Stimulated activated naive CD8-positive, alpha-beta T cell treated with anti-CD3 and anti-CD28 coated beads, Interleukin-15, amount 100 ng/mL, for 72 hours (primary cell): ENCODE measurements around the gene WBP2.
A peak's percentile ranks its signal among the peaks of the same experiment; 100 is the strongest.

ENCODE experiments used
- ATAC-seq: fragments of 150-1000 bp; cut with Tn5 transposase; 2 replicates; pipeline ENCODE4 v1.10.0; 2021; ENCODE audit warnings: mild to moderate bottlenecking, moderate library complexity
- DNase-seq, 2 donors: peaks; one replicate each; pipeline ENCODE4 v3.0.0; 2021 to 2022
- H3K27ac Mint-ChIP-seq, 2 donors: one replicate each; pipeline ENCODE4 v1.8.0; 2022; ENCODE audit warnings: mild to moderate bottlenecking in 2 of 2, mixed read lengths in 2 of 2, moderate library complexity in 2 of 2
- H3K27me3 Mint-ChIP-seq: one replicate; pipeline ENCODE4 v1.8.0; 2022; ENCODE audit warnings: mixed read lengths
- H3K4me1 Mint-ChIP-seq: one replicate; pipeline ENCODE4 v1.8.0; 2022; ENCODE audit warnings: mild to moderate bottlenecking, mixed read lengths
- H3K4me3 Mint-ChIP-seq, 2 donors: one replicate each; pipeline ENCODE4 v1.8.0; 2022; ENCODE audit warnings: mild to moderate bottlenecking in 2 of 2, mixed read lengths in 2 of 2, moderate library complexity in 1 of 2
- H3K9me3 Mint-ChIP-seq, 2 donors: one replicate each; pipeline ENCODE4 v1.8.0; 2022; ENCODE audit warnings: mixed read lengths in 2 of 2

The WBP2 gene

DNA sequence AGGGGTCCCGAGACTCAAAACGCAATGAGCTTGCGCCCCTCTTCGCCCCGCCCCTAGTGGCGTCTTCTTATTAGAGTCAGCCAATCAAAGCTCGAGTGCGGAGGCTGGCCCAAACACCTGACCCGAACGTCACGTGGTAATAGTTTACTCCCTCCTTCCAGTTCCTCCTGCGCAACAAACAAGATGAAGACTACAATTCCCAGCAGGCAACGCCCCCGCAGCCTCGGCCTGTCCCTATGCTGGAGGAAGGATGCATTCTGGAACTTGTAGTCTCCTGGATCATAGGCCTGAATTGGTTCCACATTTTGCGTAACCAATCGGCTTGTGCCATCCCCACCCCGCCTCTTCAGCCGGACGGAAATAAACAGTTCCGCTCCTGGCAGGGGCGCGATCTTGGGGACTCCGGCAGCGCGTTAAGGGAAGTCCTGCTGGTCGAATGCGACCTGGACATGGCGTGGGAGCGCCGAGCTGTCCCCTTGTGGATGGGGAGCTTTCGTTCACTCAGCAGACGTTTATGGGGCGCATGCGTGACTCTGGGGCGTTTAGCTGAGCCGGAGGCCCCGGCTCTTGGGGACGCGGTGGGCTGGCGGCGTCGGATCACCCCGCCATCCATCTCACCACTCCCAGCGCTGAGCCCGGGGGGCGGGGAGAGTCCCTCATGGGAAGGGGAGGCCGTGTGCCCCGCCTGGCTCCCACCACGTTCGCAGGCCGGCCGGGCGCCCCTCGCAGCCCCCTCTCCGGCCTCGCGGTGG is at the start of gene WBP2:
WBP2 (minus strand) TSS at position 26 of the 752 bp plus-strand sequence. CDS start 38 bp downstream, outside the sequence.
- peak; percentile 96 to 99 for DNase-seq
- Mint-ChIP-seq H3K27me3 (no peaks in the 10 kb centered on the region), H3K4me3 (no peak within 1 kb of the TSS), H3K27ac (peak within 1 kb of the TSS in 1 of 2 donors; percentile 83), H3K9me3 (no peaks in the 10 kb centered on the region), H3K4me1 (peaks cover 27% of the 10 kb centered on the region)
- peak; percentile 92 for ATAC-seq

DNA sequence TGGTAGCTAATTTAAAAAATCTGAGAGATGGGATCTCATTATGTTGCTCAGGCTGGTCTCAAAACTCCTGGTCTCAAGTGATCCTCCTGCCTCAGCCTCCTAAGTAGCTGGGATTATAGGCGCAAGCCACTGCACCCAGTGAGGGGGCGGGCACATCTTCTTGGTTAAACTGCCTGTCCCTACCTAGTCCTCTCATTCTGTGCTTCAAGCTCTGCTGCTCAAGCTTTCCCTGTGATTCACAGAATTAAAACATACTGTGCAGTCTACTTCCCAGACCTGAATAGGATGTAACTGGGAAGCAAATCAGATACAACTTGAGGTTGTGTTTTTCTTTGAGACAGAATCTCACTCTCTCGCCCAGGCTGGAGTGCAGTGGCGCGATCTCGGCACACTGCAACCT is 47.3 kb upstream of the WBP2 start:
- no peak overlapping the region for H3K4me3 Mint-ChIP-seq
- DNase-seq (no peak), ATAC-seq (no peak)
- H3K9me3 Mint-ChIP-seq: no peaks in the 10 kb centered on the region
- no peak overlapping the region for H3K27ac Mint-ChIP-seq
- peaks cover 38% of the 10 kb centered on the region for H3K4me1 Mint-ChIP-seq
- no peaks in the 10 kb centered on the region for H3K27me3 Mint-ChIP-seq

DNA sequence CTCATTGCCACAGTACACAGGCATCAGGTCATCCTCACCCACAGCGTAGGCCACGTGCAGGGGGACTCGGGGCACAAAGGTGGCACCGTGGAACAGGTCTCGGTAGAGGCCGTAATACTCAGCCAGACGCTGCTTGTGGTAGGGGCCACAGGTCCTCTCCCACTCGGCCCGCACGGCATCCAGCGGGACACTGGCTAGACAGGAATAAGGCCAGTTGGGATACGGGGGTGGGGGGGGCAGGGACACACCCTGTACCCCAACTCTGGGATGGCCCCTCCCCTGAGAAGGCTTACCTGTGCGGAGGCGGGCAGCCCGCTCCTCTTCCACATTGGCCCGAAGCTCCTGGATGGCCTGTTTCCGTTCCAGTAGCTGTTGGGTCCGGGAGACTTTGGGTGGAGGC is 46.6 kb upstream of the WBP2 start:
- H3K27ac Mint-ChIP-seq: no peak overlapping the region
- no peaks in the 10 kb centered on the region for H3K27me3 Mint-ChIP-seq
- no peak overlapping the region for H3K4me3 Mint-ChIP-seq
- H3K9me3 Mint-ChIP-seq: no peaks in the 10 kb centered on the region
- peaks cover 42% of the 10 kb centered on the region for H3K4me1 Mint-ChIP-seq
- DNase-seq (no peak), ATAC-seq (no peak)

DNA sequence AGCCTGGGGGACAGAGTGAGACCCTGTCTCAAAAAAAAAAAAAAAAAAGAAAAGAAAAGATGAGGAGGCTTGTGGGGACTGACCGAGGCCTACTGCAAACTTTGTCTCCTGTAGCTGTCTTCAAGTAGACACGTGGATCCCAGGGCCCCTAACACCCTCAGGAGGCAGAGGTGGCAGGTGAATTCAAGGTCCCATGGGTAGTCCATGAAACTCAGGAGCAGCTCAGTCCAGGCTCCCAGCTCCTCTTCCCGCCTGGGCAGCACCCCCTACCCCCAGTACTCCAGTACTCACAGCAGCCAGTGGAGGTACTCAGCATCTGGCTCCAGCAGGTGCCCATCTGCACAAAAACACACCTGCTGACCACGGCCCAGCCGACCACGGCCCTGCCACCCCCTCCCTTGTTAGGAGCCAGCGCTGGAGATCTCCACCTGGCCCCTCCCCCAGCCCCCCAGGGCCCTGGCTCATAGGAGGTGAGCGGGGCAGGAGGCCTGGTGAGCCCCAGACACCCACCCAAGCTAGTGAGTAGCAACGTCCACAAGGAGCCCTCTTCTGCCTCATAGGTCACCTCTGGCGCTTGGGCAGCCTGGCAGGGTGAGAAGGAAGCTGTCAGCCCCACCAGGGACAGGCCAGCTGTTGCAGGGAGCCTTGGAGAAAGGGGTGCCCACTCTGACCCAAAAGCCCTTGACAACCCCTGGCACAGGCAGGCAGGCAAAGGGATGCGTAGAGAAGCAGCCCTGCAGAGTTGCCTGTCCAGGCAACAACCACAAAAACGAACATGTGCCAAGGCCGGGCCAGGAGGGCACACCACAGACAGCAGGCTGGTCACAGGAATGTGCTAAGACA is 45.8 kb upstream of the WBP2 start:
- Mint-ChIP-seq H3K27ac (peak overlapping the region in 1 of 2 donors; percentile 71), H3K27me3 (no peaks in the 10 kb centered on the region), H3K9me3 (no peaks in the 10 kb centered on the region), H3K4me3 (no peak overlapping the region), H3K4me1 (peaks cover 38% of the 10 kb centered on the region)
- ATAC-seq (no peak), DNase-seq (no peak)

DNA sequence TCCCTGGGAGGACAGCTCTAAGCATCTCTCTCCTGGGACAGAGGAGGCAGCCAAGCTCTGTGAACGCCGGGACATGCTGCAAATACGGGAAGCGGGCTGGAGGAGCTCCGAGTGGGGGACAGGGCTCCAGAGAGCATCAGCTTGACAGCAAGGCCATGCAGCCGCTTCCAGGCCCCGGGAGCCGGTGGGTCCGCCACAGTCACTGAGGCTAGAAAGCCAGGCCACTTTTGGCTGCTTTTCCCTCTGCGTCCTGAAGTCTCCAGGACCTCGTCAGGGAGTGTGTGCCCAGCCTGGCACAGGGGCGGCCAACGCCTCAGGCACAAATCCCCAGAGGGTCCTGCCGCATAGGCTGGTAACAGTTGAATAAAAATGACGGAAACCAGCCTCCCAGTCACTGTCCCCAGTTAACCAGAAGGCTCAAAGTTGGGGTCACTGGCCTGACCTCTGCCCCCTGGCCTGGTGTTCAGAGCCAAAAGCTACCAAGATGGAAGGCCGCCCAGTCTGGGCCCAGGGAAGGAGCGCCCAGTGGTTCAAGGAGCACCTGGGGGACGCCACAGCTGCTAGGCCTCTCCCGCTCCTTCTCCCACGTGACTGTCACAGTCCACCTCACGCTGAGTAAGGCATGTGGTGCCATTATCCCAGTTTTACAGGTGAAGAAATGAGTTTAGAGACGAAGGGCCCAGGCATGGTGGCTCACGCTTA is 44.8 kb upstream of the WBP2 start:
- no peaks in the 10 kb centered on the region for H3K27me3 Mint-ChIP-seq
- no peak for DNase-seq
- no peak overlapping the region for H3K4me3 Mint-ChIP-seq
- H3K4me1 Mint-ChIP-seq: peaks cover 40% of the 10 kb centered on the region
- no peaks in the 10 kb centered on the region for H3K9me3 Mint-ChIP-seq
- no peak overlapping the region for H3K27ac Mint-ChIP-seq
- ATAC-seq: no peak

DNA sequence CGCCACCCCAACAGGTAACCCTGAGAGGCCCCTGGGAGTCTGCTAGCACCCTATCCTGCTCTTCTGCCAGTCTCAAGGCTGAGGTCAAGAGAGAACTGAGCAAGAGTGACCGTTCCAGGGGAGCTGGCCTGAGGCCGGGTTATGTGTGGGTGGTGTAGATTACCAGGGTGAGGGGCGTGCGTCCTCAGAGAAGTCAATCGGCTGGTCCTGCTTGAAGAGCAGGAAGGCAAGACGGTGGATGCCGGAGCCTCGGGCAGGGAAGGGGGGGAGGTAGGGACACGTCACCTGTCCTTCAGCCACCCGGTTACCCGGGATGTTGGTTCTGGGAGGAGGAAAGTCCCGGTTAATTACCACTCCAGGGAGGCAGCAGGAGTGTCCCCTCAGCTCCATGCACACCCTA is 44.2 kb upstream of the WBP2 start:
- Mint-ChIP-seq H3K4me3 (no peak overlapping the region), H3K27ac (no peak overlapping the region)
- DNase-seq: no peak

DNA sequence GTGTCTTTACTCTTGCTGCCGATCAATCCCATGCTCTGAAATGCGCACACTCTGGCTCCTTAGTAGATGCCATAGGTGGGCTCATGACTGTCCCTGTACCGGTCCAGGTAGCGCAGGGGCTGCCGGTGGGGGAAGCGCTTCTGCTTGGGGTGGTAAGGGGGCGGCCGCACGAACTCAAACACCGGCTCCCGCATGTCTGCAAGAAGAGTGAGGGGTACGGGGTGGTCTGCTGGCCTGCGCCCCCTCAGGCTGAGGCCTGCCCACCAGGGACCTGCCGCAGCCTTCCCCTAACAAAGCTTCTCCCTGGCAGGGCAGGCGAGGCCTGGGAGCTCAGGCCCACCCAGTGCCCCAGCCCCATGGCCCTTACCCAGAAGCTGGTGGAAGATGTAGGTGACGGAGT is 43.7 kb upstream of the WBP2 start:
- no peak for DNase-seq
- no peak overlapping the region for H3K4me3 Mint-ChIP-seq
- H3K4me1 Mint-ChIP-seq: peaks cover 47% of the 10 kb centered on the region
- ATAC-seq: no peak
- no peaks in the 10 kb centered on the region for H3K27me3 Mint-ChIP-seq
- no peak overlapping the region for H3K27ac Mint-ChIP-seq
- no peaks in the 10 kb centered on the region for H3K9me3 Mint-ChIP-seq

More for the DNA sequence above, 44.2 kb upstream of the WBP2 start:
- Mint-ChIP-seq H3K4me1 (peaks cover 45% of the 10 kb centered on the region), H3K27me3 (no peaks in the 10 kb centered on the region), H3K9me3 (no peaks in the 10 kb centered on the region)
- no peak for ATAC-seq

DNA sequence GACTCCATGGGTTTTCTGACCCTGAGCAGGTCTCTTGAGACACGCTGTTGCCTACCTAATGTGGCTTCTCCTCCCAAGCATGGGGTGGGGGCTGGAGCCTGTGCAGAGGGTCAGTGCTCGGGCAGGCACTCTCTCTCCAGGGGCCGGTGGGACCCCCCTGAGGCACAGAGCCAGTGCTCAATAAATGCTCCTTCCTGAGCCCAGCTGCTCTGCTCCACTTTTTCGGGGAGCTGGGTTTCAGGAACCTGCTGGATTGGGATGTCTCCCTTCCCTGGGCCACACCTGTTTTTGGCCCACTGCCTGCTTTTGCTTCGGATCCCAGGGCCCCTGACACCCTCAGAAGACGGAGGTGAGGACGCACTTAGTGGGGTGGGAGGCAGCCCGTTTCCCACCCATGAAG is 42.9 kb upstream of the WBP2 start:
- H3K27ac Mint-ChIP-seq: peak overlapping the region in 1 of 2 donors; percentile 63

DNA sequence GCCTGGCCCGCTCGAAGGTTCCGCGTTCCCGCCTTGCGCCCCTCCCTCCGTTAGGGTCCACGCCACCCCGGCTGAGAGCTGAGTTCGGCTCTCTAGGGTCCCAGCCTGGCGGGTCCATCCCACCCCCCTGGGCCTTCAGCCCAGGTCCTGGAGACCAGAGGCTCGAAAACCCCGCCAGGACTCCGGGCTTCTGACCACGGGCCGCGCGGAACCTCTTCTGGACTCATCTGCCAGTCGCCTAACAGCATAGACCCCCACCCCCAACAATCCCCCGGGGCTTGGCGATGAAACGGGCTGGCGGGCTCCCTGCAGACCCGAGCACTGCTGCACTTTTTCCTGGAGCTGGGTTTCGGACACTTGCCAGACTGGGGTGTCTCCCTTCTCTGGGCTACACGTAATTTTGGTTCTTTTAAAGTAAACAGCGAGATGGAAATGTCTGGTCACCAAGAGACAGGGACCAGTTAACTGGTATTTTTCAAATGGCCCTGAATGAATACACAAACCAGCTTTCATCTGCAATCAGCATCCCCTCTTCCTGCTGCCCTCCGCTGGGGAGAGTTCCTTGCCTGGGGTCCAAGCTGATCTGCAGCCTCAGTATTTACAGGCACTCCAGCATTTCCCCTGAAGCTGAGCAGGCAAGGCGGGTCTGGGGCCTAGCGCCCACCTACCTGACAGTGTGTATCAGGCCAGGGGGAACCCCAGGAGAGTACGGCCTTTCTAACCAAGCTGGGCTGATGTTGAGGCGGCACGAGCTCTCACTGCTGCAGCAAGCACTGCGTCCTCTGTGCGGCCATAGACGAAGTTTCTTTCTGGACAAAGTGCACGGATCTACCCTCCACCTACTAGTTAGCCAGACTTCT is 42.3 kb upstream of the WBP2 start:
- DNase-seq (no peak), ATAC-seq (no peak)
- H3K4me3 Mint-ChIP-seq: peak overlapping the region; percentile 53 to 60
- H3K4me1 Mint-ChIP-seq: peaks cover 47% of the 10 kb centered on the region
- peak overlapping the region; percentile 66 to 82 for H3K27ac Mint-ChIP-seq
- H3K9me3 Mint-ChIP-seq: no peaks in the 10 kb centered on the region
- no peaks in the 10 kb centered on the region for H3K27me3 Mint-ChIP-seq

More for the DNA sequence above, 42.9 kb upstream of the WBP2 start:
- DNase-seq (no peak), ATAC-seq (no peak)
- Mint-ChIP-seq H3K4me3 (peak overlapping the region in 1 of 2 donors; percentile 60), H3K4me1 (peaks cover 47% of the 10 kb centered on the region), H3K27me3 (no peaks in the 10 kb centered on the region), H3K9me3 (no peaks in the 10 kb centered on the region)

DNA sequence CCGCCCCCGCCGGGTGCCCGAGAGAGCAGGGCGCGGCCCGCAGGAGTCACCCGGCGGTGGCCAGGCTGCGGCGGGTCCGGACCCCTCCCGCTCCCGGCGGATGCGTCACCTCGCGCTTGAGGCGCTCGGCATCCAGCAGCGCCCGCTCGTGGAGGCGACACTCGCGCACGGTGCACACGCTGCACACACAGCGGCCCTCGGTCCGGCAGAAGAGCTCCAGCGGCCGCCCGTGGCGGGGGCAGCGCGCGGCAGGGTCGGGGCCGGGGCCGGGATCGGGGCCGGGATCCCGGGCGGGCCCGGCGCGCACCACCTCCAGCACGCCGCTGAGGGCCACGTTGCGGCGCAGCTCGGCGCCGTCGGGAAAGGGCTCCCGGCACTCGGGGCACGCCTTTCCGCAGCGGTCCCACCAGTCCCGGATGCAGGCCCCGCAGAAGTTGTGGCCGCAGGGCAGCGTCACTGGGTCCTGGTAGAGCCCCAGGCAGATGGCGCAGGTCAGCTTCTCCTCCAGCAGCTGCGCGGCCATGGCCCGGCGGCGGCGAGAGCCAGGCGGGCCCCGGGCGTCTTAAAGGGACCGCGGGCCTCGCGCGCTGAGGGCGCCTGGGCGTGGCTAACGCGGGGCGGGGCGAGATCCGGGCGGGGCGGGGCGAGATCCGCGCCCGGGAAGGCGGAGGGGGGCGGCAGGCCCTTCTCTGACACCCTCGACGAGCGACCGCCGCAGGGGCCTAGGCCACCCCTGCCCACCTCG is 41.5 kb upstream of the WBP2 start, which contains the start of gene TRIM65:
TRIM65 (minus strand) TSS at position 537 of the 745 bp plus-strand sequence; CDS start at position 523, 14 bp downstream.
- H3K4me1 Mint-ChIP-seq: peaks cover 45% of the 10 kb centered on the region
- DNase-seq: peak; percentile 73 to 80
- H3K27me3 Mint-ChIP-seq: no peaks in the 10 kb centered on the region
- H3K9me3 Mint-ChIP-seq: no peaks in the 10 kb centered on the region
- peak within 1 kb of the TSS; percentile 73 to 88 for H3K4me3 Mint-ChIP-seq
- ATAC-seq: peak; percentile 88
- peak within 1 kb of the TSS; percentile 82 to 90 for H3K27ac Mint-ChIP-seq

DNA sequence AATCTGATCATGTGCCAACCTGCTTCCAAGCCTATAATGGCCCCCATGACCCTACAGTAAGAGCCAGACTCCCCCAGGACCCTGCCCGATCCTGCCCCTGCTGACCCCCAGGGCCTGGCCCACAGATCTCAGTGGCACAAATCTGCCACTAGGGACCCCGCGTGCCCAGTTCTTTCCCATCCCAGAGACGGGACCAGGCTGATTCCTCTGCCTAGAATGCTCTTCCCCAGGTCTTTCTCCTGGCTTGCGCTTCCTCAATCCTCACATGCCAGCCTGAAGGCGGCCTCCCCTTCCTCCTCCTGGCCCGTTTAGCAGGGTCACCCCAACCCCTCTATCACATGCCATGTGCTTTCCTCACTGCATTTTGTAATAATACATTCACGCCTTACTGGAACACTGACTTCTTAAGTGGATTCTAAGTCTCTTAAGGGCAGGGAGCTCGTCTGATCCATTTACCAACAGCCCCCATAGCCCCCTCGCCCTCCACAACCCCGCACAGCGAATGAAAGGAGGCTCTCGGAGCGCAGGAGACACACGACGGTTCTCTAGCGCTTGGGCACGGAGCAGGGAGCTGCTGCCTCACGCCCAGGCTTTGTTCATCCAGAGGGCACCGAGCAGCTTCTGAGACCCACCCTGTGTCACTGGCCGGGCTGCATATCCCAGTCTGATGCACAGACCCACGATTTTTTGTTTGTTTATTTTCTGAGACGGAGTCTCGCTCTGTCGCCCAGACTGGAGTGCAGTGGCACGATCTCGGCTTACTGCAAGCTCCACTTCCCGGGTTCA is 40.4 kb upstream of the WBP2 start:
- H3K4me3 Mint-ChIP-seq: peak overlapping the region; percentile 73 to 88
- peaks cover 44% of the 10 kb centered on the region for H3K4me1 Mint-ChIP-seq
- no peaks in the 10 kb centered on the region for H3K9me3 Mint-ChIP-seq
- DNase-seq: no peak
- H3K27ac Mint-ChIP-seq: peak overlapping the region; percentile 82 to 90
- no peak for ATAC-seq
- H3K27me3 Mint-ChIP-seq: no peaks in the 10 kb centered on the region

DNA sequence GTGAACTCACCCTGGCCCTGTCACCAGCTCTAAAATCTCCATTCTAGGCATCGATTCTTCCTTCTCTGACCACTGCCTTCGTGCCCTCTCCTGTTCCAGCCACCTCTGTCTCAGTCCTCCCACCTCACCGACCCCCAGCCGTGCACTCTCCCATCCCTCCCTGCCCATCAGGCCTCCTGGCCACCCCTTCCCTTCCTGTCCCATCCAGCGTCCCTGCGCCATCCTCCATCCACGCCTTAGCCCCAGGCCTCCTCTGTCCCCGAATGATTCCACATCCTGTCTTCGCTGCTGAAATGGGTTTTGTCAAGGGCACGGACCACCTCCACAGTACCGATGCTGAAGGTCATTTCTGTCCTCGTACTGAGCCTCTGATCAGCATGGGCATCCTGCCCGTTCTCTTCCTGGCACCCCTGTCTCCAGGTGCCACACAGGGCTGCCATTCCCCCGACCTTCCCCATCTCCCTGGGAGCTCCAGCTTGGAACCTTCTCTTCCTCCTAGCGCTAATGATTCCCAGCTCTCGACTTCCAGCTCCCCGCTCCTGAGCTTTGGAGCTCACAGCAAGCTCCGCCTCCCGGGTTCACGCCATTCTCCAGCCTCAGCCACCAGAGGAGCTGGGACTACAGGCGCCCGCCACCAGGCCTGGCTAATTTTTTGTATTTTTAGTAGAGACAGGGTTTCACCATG is 39.1 kb upstream of the WBP2 start:
- Mint-ChIP-seq H3K27ac (peak overlapping the region; percentile 82 to 96), H3K27me3 (no peaks in the 10 kb centered on the region), H3K9me3 (no peaks in the 10 kb centered on the region), H3K4me1 (peaks cover 52% of the 10 kb centered on the region), H3K4me3 (peak overlapping the region in 1 of 2 donors; percentile 6)
- no peak for DNase-seq
- no peak for ATAC-seq
